HUES64 (cell line): Measurements from ENCODE around the gene PKP2.
A peak's percentile ranks its signal among the peaks of the same experiment; 100 is the strongest.

ENCODE experiments used
- H3K27ac ChIP-seq: 2 replicates; pipeline ENCODE4 v1.7.0; 2013; ENCODE audit warnings: low read depth, low read length, inconsistent platforms
- H3K27me3 ChIP-seq: 2 replicates; pipeline ENCODE4 v1.6.1; 2013; ENCODE audit warnings: mild to moderate bottlenecking, low read length; ENCODE audit not compliant: insufficient read depth
- H3K36me3 ChIP-seq: 2 replicates; pipeline ENCODE4 v1.6.1; 2013; ENCODE audit warnings: mild to moderate bottlenecking, low read length; ENCODE audit not compliant: insufficient read depth
- H3K4me1 ChIP-seq: 2 replicates; pipeline ENCODE4 v1.6.1; 2013; ENCODE audit warnings: mild to moderate bottlenecking, low read length, moderate library complexity; ENCODE audit not compliant: insufficient read depth
- H3K4me3 ChIP-seq: 2 replicates; pipeline ENCODE4 v1.5.1; 2013; ENCODE audit warnings: mild to moderate bottlenecking, low read length, moderate library complexity
- H3K9ac ChIP-seq: 2 replicates; pipeline ENCODE4 v1.6.1; 2013; ENCODE audit warnings: mild to moderate bottlenecking, low read depth, low read length
- H3K9me3 ChIP-seq: 2 replicates; pipeline ENCODE4 v1.6.1; 2013; ENCODE audit warnings: low read depth, low read length; ENCODE audit not compliant: insufficient read depth
- WGBS: fragments of 150-250, 120-280 bp; methylation state at CpG from one replicate; pipeline ENCODE4 v1.1.7; 2013; ENCODE audit warnings: missing lambda C conversion rate; 5-methylcytosine and 5-hydroxymethylcytosine counted together

PKP2 gene

DNA sequence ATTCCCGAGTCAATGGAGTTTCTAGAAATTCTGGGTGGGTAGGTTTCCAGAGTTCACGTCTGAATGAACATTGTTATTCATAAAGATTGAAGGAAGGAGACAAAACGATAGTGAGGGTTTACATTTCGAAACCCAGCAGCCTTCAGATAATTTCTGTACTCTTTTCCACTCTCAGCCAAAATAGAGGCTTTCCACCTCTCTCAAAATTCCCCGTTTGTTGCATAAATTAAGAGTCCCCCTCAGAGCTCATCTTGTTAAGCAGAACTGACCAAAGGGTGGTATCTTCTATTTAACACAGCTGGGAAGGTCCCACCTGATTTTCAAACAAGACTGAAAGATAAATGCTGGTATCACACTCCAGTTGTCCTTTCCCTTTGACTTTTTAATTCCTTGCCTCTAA is 119.4 kb downstream of the PKP2 start:
- H3K4me3 ChIP-seq: no peak overlapping the region
- no peak overlapping the region for H3K9ac ChIP-seq
- H3K4me1 ChIP-seq: no peaks in the 10 kb centered on the region
- no peak overlapping the region for H3K27ac ChIP-seq
- H3K36me3 ChIP-seq: no peaks in the 10 kb centered on the region
- 87% methylated on average over 5 of the region's 5 CpGs for WGBS
- no peaks in the 10 kb centered on the region for H3K9me3 ChIP-seq
- no peaks in the 10 kb centered on the region for H3K27me3 ChIP-seq

- WGBS: 97% methylated on average over 4 of the region's 4 CpGs
These were observed 120.3 kb downstream of the PKP2 start for GRCh38 chr12:32776258-32776657.

DNA sequence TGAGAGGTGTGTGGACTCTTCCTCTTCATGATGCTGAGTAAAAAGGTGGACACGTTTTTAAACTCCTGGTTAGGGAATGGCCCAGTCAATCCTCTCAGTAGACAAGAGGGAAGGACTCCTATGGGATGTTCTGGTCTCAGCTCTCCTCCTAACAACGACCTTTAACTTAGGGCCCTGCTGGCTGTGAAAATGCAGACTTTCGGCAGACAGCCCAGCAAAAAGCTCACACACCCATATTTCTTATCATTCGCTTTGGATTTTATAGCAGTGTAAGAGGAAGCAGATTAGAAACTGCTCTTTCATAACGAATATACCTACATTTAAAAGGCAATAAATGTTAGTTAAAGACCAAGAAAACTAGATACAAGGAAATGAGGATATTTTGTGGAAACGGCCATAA is 122.9 kb downstream of the PKP2 start:
- Histone ChIP-seq H3K4me3 (no peak overlapping the region), H3K36me3 (no peaks in the 10 kb centered on the region), H3K27me3 (no peaks in the 10 kb centered on the region), H3K9me3 (no peaks in the 10 kb centered on the region), H3K9ac (no peak overlapping the region), H3K27ac (no peak overlapping the region), H3K4me1 (0 out of 2 replicates have a peak, but pooled peaks cover 7% of the 10 kb centered on the region)
- 89% methylated on average over 4 of the region's 6 CpGs for WGBS

More at GRCh38 chr12:32776258-32776657, 120.3 kb downstream of the PKP2 start:
- Histone ChIP-seq H3K9me3 (no peaks in the 10 kb centered on the region), H3K36me3 (no peaks in the 10 kb centered on the region), H3K27ac (no peak overlapping the region), H3K27me3 (no peaks in the 10 kb centered on the region), H3K9ac (no peak overlapping the region), H3K4me3 (no peak overlapping the region), H3K4me1 (no peaks in the 10 kb centered on the region)

- no peaks in the 10 kb centered on the region for H3K9me3 ChIP-seq
- no peaks in the 10 kb centered on the region for H3K27me3 ChIP-seq
- H3K36me3 ChIP-seq: no peaks in the 10 kb centered on the region
- WGBS: 86% methylated on average over 1 of the region's 1 CpG
- H3K4me3 ChIP-seq: no peak overlapping the region
- H3K4me1 ChIP-seq: 0 out of 2 replicates have a peak, but pooled peaks cover 7% of the 10 kb centered on the region
- H3K9ac ChIP-seq: no peak overlapping the region
- no peak overlapping the region for H3K27ac ChIP-seq
These were observed 126.4 kb downstream of the PKP2 start for GRCh38 chr12:32770141-32770540.

- H3K9me3 ChIP-seq: no peaks in the 10 kb centered on the region
- H3K27ac ChIP-seq: no peak overlapping the region
- H3K4me3 ChIP-seq: no peak overlapping the region
- no peaks in the 10 kb centered on the region for H3K27me3 ChIP-seq
- no peaks in the 10 kb centered on the region for H3K36me3 ChIP-seq
- WGBS: 84% methylated on average over 4 of the region's 4 CpGs
- no peak overlapping the region for H3K9ac ChIP-seq
- H3K4me1 ChIP-seq: 0 out of 2 replicates have a peak, but pooled peaks cover 7% of the 10 kb centered on the region
These were observed 128.1 kb downstream of the PKP2 start for GRCh38 chr12:32768518-32768917.

GRCh38 chr12:32765906-32766305 is 130.7 kb downstream of the PKP2 start:
- H3K4me1 ChIP-seq: 0 out of 2 replicates have a peak, but pooled peaks cover 7% of the 10 kb centered on the region
- H3K4me3 ChIP-seq: no peak overlapping the region
- H3K36me3 ChIP-seq: no peaks in the 10 kb centered on the region
- no peaks in the 10 kb centered on the region for H3K27me3 ChIP-seq
- no peak overlapping the region for H3K27ac ChIP-seq
- H3K9ac ChIP-seq: no peak overlapping the region
- H3K9me3 ChIP-seq: no peaks in the 10 kb centered on the region
- WGBS: 100% methylated on average over 3 of the region's 4 CpGs

DNA sequence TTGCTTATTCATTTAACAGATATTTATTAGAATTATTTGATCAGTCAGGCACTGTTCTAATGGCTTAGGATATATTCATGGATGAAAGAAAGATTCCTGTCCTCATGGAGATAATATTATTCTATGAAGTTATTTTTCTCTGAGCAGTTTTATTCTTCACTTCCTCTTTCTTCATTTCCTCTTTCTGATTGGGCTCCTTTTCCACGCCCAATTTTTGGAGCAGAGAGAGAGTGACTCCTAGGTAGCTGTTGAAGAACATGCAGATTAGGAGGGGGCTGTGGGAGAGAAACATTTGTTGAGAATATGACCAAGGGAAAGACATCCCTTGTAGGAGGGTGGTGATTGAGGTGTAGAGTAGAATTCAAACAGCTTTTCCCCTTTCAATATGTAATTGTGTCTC is 134.9 kb downstream of the PKP2 start:
- H3K4me1 ChIP-seq: 0 out of 2 replicates have a peak, but pooled peaks cover 2% of the 10 kb centered on the region
- no peak overlapping the region for H3K27ac ChIP-seq
- H3K27me3 ChIP-seq: no peaks in the 10 kb centered on the region
- H3K9me3 ChIP-seq: no peaks in the 10 kb centered on the region
- H3K4me3 ChIP-seq: no peak overlapping the region
- 70% methylated on average over 1 of the region's 1 CpG for WGBS
- no peak overlapping the region for H3K9ac ChIP-seq
- no peaks in the 10 kb centered on the region for H3K36me3 ChIP-seq

GRCh38 chr12:32757157-32757556 is 139.4 kb downstream of the PKP2 start:
- H3K9me3 ChIP-seq: no peaks in the 10 kb centered on the region
- H3K27ac ChIP-seq: no peak overlapping the region
- H3K4me3 ChIP-seq: no peak overlapping the region
- H3K9ac ChIP-seq: no peak overlapping the region
- H3K4me1 ChIP-seq: peaks cover 15% of the 10 kb centered on the region
- H3K36me3 ChIP-seq: peaks cover 18% of the 10 kb centered on the region
- WGBS: 97% methylated on average over 3 of the region's 3 CpGs
- no peaks in the 10 kb centered on the region for H3K27me3 ChIP-seq

GRCh38 chr12:32756476-32757066 is 140.0 kb downstream of the PKP2 start:
- H3K36me3 ChIP-seq: peaks cover 24% of the 10 kb centered on the region
- 47% methylated on average over 8 of the region's 8 CpGs for WGBS
- peak overlapping the region; percentile 86 for H3K4me3 ChIP-seq
- no peak overlapping the region for H3K27ac ChIP-seq
- no peaks in the 10 kb centered on the region for H3K9me3 ChIP-seq
- H3K9ac ChIP-seq: no peak overlapping the region
- H3K4me1 ChIP-seq: peaks cover 15% of the 10 kb centered on the region
- H3K27me3 ChIP-seq: no peaks in the 10 kb centered on the region

- Histone ChIP-seq H3K4me1 (peaks cover 15% of the 10 kb centered on the region), H3K4me3 (peak within 1 kb of the TSS; percentile 86), H3K27ac (peak within 1 kb of the TSS; percentile 79), H3K9ac (peak within 1 kb of the TSS; percentile 95), H3K9me3 (no peaks in the 10 kb centered on the region), H3K36me3 (peaks cover 31% of the 10 kb centered on the region), H3K27me3 (no peaks in the 10 kb centered on the region)
- under 1% methylated on average over 39 of the region's 39 CpGs for WGBS
These were observed 140.7 kb downstream of the PKP2 start, which contains the start of gene YARS2 for GRCh38 chr12:32755654-32756475. TSS of gene YARS2 (minus strand) at chr12:32755897. CDS start at chr12:32755874, 23 bp downstream.

DNA sequence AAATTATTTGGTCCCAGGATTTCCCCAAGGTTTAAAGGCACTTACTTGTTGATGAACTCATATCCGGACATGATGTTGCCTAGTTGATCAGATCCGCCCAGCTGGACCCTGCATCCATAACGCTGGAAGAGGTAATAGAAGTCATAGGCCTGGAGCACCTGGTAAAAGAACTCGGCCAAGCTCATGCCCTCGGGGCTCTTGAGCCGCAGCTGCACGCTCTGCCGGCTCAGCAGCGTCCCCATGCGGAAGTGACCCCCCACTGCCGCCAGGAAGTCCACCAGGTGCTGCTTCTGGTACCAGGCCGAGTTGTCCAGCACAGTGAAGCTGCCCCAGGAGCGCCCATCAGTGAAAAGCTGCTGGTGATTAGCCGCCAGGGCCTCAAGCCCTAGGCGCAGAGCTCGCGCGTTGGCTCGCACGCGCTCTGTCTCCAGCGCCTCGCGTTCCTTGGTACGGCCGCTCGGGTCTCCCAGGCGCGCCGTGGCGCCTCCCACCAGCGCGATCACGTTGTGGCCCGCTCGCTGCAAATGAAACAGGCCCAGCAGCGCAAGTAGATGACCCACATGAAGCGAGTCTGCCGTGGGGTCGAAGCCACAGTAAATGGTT is 141.4 kb downstream of the PKP2 start:
- WGBS: under 1% methylated on average over 40 of the region's 40 CpGs
- H3K9ac ChIP-seq: peak overlapping the region; percentile 95
- H3K9me3 ChIP-seq: no peaks in the 10 kb centered on the region
- peak overlapping the region; percentile 79 for H3K27ac ChIP-seq
- peaks cover 38% of the 10 kb centered on the region for H3K36me3 ChIP-seq
- H3K27me3 ChIP-seq: no peaks in the 10 kb centered on the region
- peaks cover 15% of the 10 kb centered on the region for H3K4me1 ChIP-seq
- H3K4me3 ChIP-seq: peak overlapping the region; percentile 86
